HCEC 1CT (cell line): ENCODE results near the gene MEX3C.

Experiments
- DNase-seq: peaks from one replicate; pipeline ENCODE4 v3.0.0-alpha.2; 2017

The MEX3C gene

DNA sequence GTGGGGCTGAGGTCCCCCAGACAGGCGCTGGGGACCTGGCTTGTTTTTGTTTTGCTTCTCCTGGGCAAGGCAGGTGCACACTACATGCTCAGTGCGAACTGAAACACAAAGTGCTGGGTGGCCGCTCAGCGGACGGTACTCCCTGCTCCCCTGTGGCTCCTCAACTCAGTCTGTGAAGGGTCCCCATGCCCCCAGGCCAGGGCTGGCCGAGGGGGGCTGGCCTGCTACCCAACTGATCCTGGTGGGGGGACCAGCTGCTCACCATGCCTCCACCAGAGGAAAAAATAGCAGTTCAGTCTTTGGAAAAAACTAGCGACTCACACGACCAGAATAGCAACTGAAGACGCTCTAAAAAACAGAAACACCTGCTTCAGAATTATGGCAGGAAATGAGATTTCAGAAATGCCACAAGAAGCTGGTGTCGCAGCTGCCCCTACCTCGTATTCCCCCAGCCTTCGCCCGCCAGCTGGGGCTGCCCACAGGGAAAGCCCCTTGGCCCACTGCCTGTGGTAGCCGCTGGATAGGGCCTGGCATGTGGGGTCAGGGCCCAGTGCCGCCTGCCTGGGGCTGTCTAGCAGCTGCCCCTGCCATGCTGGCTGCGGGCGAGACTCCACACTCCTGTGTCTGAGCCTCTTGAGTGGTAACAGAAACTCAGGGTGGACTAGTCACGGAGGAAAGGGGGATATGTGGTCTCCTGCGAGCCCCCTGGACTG, 43.7 kb downstream of the MEX3C start:
- no peak for DNase-seq

DNA sequence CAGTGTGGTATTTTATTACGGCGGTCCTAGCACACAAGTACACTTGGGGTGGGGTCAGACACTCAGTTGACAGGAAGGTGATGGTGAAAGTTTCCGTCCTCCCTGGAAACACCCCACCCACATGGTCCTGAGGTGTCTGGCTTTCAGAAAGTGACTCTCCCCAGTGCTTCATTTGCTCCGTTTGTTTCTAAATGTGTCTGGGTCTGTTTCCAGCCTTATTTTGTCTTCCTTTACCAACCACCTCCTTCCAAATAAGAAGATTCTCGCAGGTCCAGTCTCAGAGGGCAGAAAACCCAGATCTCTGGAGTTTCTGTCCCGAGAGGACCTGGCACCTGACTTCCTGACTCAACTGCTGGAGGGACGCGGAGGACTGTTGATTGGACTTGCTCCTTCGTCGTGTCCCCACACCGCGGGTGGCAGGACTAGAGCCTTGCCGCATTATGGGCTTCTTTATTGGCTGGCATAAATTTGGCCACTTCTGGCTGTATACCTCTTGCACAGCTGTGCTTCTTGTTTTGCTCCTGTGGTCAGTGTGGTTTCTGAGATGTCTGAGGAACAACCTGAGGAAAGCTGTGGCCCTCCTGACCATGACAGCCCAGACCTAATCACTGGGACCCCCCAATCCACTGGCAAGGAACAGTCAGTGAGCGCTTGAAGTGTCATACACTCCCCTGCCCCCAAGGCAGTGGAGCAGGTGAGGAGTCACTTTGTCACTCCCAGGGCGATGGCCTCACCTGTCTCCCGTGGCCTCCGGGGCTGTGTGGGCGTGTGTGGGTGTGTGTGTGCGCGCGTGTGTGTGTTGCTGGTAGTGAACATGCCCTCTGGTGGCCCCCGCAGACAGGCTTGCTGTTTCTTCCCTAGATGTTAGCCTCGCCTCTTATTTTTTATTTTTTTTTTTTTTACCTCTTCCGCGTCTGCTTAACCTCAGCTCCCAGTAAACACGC, 45.6 kb downstream of the MEX3C start:
- no peak for DNase-seq

DNA sequence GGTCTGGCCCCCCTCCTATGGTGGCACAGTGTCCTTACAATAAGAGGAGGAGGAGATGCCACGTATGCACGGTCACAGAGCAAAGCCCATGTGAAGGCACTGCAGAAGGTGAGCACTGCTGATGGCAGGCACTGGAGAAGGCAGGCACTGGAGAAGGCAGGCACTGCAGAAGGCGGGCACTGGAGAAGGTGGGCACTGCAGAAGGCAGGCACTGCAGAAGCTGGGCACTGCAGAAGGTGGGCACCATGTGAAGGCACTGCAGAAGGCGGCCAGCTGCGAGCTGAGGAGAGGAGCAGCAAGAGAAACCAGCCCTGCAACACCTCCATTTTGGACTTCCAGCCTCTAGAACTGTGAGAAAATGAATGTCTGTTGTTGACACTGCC, 46.3 kb downstream of the MEX3C start:
- DNase-seq = no peak

DNA sequence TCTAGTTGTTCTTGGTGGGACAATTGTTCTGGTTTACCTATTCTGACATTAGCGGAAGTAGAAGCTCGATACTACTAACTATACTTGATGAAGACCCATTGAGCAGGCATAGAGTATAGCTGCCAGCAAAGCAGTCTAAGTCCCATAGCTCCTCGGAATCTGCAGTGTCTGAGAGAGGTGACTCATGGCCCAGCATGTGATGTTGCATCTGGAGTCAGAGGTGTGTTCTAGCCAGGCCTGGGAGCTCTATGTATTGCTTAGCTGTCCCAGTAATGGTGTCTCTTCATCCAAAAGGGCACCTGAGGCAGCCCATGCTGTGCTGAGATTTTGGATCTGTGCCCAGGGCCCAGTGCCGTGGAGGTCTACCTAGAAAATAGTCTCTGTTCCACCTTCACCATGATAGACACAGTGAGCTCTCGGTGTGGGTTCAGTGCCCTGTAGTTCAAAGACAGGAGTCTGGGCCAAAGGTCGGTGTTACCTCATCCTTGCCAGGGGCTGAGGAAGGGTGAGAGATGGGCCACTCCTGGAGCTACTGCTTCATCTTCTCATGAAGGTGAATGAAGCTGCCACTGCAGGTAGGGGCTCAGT, 47.3 kb downstream of the MEX3C start:
- DNase-seq = peak; percentile 69

DNA sequence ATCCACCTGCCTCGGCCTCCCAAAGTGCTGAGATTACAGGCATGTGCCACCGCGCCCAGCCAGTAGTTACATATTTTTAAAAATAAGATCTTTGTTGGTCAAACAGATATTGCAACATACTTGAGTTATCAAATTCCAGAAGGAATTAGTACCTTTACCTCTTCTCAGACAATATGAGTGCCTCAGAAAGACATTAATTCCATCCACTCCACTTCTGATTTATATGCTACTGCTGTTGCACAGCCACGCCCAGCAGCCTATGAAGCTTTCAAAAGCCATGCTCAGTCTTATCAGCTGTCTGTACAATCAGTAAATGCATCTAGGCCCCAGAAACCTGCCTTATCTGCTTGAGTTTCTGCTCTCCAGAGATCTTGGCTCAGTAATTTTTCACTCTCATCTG, 47.8 kb downstream of the MEX3C start:
- no peak for DNase-seq

- DNase-seq = no peak
Measured at GRCh38 chr18:51146909-51147308, 50.6 kb downstream of the MEX3C start.

GRCh38 chr18:51138936-51139335, 58.5 kb downstream of the MEX3C start:
- no peak for DNase-seq

DNA sequence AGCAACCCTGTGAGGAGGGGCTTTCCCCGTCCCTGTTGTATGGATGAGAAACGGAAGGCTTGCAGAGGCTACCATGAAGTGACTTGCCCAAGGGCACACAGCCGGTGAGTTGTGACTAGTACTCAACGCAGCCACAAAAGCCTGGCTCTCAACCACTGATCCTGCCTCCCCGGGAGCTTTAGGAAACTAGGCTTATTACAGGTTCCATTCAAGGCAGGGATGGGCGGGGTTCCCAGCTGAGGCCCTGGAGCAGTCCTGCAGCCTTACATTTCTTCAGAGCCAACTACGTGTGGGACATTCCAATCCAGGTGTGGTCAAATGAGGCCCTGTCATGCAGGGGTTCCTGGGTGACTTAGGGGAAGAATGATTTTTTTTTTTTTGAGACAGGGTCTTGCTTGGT, 59.6 kb downstream of the MEX3C start:
- no peak for DNase-seq

GRCh38 chr18:51137026-51137729, 60.3 kb downstream of the MEX3C start:
- DNase-seq = no peak

DNA sequence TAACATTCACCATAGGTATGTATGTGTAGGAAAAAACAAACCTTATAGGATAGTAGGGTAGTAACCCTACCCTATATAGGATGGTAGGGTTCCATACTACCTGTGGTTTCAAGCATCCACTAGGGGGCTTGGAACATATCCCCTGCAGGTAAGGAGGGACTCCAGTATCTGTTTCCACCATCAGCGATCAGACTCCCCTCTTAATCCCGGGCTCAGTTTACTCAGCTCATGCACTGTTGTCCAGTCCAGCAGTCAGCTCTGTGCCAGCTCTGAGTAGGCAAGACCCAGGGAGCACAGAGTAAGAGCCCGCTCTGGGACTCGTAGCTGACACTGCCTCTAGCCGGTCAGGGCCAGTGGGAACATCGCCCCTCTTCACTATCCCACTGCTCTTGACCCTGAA, 61.7 kb downstream of the MEX3C start:
- no peak for DNase-seq

- DNase-seq = peak; percentile 77
Measured at GRCh38 chr18:51135364-51135763, 62.1 kb downstream of the MEX3C start.

GRCh38 chr18:51134721-51135120, 62.8 kb downstream of the MEX3C start:
- no peak for DNase-seq

DNA sequence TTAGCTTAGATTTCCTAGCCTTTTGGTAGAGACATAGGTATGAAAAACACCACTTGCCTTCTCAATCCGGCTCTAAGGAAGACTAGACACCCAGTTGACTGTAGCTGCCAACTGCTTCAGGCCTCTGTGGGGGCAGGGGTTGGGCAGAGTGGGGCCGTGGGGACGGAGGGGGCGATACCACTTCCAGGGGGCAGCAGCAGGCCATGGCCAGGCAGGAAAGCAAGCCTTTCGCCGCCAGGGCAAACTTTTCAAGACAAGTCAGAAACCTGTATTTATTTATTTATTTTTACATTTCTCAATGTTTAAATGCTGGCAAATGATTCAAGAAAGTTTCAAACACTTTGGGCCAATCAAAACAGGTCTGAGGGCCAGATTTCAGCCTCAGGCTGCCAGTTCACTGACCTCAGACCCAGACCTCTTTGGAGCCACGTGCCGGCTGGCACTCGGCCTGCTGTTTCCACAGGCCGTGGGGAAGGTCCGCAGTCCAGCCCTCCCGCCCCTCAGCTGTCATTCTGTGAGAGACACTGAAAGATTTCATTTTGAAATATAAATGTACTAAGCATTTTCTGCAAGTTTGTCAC, 63.8 kb downstream of the MEX3C start:
- no peak for DNase-seq

DNA sequence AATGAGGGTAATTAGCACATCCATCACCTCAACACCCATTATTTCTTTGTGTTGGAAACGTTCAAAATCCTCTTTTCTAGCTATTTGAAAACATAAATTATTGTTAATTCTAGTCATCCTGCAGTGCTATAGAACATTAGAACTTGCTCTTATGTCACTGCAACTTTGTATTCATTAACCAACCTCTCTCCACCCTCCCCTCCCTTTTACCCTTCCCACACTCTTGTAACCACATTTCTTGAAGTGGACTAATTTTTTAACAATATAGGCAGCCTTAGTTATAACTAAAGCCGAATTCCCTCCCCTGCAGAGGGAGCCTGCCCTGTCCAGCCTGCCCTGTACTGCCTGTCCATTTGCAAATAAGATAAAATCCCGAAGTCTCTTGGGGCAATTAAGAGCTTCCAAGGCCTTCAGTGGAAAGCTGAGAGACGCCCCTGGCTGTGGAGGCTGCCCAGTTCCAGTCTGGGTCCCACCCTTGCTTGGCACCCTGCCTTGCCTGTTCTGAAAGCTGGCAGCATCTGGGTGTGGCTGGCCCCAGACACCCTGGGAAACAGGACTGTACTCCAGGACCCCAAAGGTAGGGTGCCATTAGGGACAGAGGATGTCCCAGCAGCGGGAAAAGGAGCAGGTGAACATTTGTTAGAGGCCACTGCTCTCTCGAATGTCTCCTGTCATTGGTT, 65.1 kb downstream of the MEX3C start:
- no peak for DNase-seq

- no peak for DNase-seq
Measured at GRCh38 chr18:51128533-51128932, 68.9 kb downstream of the MEX3C start.

GRCh38 chr18:51127664-51128063, 69.8 kb downstream of the MEX3C start:
- DNase-seq = no peak

DNA sequence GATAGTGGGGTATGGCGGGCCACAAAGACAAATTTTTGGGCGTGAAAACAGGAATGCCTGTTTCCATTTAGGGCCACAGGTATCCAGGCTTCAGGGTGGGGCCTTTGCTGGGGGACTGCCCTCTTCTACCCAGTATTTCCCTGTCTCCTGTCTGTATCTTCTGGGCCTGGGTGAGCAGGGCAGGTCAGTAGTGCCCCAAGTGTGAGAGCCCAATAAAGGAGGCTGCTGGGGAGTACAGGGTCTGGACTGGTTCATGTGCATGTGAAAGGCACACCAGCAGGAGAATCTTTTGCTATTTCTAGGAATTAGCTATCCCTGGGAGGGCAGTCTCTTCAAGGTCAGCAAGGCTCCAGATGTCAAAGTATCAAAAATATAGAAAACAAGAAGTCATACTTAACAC, 71.5 kb downstream of the MEX3C start:
- DNase-seq = no peak
